Adipose tissue (tissue), 3 donors: Measurements from ENCODE around the gene MARK4. TPM values are rescaled to one million over a fixed set of nuclear protein-coding genes. Genes with fewer than 3 reads are reported as not detected.
"Not testable (repeated sequence)": the region's sequence is repeated elsewhere in the genome, so short reads cannot be mapped to it uniquely, and the experiment has no call there.

Experiments
- H3K27ac ChIP-seq: one replicate; pipeline ENCODE4 v1.5.1; 2013; ENCODE audit warnings: low read depth, low read length
- WGBS, 3 donors: extraction: QIAGEN DNeasy Blood & Tissue Kit; methylation state at CpG; one replicate each; pipeline ENCODE4 v1.1.7; 2013; 5-methylcytosine and 5-hydroxymethylcytosine counted together
- polyA plus RNA-seq, 3 donors: library from polyadenylated mRNA; stranded (reverse); fragments of 200-250 nt; gene quantifications; one replicate each; pipeline ENCODE4 v1.2.3, GENCODE V29; 2013
- donor health status: healthy with polysubstance abuse.
- donor health status: Bipolar disorder and iron deficiency.
- donor health status: healthy.

The MARK4 gene
- polyA plus RNA-seq, 3 donors, result 10.8 to 18.7 (median 14.7) TPM

- WGBS, 3 donors, result 59 to 68% (median 63%) methylated on average over 21 of the region's 21 CpGs
- no peak overlapping the region for H3K27ac ChIP-seq
These were observed 64.2 kb downstream of the MARK4 start for GRCh38 chr19:45315304-45315703.

- WGBS, 3 donors, result 80 to 89% (median 83%) methylated on average over 12 of the region's 12 CpGs
- no peak overlapping the region for H3K27ac ChIP-seq
These were observed 70.1 kb downstream of the MARK4 start for GRCh38 chr19:45320997-45321775.

DNA sequence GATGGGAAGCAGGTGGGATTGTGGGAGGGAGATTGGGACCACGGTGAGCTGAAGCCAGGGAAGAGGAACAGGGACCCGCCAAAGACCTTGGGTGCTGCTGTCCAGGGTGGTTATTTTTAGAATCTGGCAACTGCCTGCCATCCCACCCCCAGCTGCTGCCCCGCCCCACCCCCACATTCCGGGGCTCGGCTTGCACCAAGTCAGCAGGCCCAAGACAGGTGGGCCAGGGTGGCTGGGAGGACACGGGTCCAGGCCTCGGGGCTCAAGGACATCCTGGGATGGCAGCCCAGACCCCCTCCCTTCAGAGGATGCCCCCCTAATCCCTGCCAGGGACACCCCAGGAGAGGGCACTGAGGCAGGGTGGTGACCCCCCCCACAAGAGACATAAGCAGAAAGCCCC, 70.8 kb downstream of the MARK4 start:
- no peak overlapping the region for H3K27ac ChIP-seq
- 38 to 56% (median 49%) methylated on average over 5 to 7 of the region's 7 CpGs for WGBS, 3 donors

GRCh38 chr19:45322311-45322710, 71.2 kb downstream of the MARK4 start:
- WGBS, 3 donors, result 52 to 60% (median 53%) methylated on average over 11 of the region's 11 CpGs
- H3K27ac ChIP-seq, result no peak overlapping the region

DNA sequence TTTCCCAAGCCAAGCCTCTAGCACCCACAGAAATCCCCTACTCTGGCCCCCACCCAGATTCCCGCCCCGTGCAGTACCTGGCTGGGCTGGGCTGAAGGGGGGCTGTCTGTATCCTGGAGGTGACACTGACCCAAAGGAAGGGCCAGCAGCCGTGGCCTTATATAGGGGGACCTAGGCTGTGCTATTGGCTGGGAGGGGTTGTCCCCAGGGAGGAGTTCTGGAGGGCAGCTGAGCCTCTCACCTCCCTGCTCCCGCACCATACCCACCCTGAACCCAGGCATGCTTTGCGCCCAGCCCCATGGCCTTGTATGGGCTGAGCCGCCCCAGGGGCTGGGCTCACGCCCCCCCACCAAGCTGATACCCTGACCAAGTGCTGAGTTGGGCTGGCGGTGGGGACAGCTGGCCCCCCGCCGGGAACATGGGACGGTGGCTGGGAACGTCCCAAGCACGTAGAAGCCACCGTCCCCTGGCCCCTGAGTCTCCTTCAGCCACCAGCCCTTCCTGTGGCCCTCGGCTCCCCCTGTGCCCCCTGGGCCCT, 71.7 kb downstream of the MARK4 start, which contains the start of gene CKM:
CKM (minus strand) TSS at position 132 of the 538 bp plus-strand sequence. CDS start 3,162 bp downstream, outside the sequence.
- WGBS, 3 donors, result 40 to 67% (median 45%) methylated on average over 14 to 15 of the region's 15 CpGs
- no peak within 1 kb of the TSS for H3K27ac ChIP-seq

DNA sequence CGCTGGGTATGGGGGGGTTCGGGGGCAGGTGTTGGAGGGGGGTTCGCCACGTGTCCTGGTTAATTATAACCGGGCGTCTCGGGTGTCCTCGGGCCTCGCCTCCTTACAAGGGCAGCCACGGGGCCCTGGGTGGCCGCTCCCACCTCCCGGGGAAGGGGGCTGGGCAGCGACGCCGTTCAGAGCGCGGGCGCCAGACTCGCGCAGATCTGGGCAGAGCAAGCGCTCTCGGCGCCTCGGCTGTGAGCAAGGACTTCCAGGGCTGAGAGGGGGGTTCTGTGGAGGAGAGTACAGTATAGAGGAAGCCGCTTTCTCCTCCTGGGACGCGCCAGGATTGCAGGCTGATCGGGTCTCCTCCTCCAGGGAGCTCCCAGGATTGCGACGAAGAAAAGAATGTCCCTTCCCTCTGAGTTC, 72.6 kb downstream of the MARK4 start:
- WGBS, 3 donors, result 3 to 5% (median 4%) methylated on average over 24 to 30 of the region's 30 CpGs
- no peak overlapping the region for H3K27ac ChIP-seq

- WGBS, 3 donors, result 65 to 68% (median 66%) methylated on average over 11 of the region's 11 CpGs
- no peak overlapping the region for H3K27ac ChIP-seq
These were observed 73.4 kb downstream of the MARK4 start for GRCh38 chr19:45324349-45324907.

- WGBS, 3 donors, result 68 to 78% (median 77%) methylated on average over 13 of the region's 13 CpGs
- H3K27ac ChIP-seq, result no peak overlapping the region
These were observed 76.5 kb downstream of the MARK4 start for GRCh38 chr19:45327404-45328143.

DNA sequence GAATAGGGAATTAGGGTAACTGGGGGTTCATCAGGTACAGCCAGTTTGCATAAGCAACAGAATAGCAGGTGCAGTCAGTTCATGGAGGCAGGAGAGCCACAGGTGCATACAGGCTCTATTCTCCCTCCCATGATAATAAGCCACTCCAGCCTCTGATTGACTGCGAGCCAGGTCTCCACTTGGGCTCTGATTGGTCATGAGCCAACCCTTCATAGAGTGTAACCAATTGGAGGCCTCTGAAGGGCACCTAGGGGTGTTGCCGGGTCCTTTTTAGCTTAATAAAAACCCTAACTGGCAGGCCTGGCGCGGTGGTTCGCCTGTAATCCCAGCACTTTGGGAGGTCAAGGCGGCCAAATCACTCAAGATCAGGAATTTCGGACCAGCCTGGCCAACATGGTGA, 80.3 kb downstream of the MARK4 start:
- WGBS, 3 donors, result 80 to 93% (median 91%) methylated on average over 7 of the region's 7 CpGs
- no peak overlapping the region for H3K27ac ChIP-seq

DNA sequence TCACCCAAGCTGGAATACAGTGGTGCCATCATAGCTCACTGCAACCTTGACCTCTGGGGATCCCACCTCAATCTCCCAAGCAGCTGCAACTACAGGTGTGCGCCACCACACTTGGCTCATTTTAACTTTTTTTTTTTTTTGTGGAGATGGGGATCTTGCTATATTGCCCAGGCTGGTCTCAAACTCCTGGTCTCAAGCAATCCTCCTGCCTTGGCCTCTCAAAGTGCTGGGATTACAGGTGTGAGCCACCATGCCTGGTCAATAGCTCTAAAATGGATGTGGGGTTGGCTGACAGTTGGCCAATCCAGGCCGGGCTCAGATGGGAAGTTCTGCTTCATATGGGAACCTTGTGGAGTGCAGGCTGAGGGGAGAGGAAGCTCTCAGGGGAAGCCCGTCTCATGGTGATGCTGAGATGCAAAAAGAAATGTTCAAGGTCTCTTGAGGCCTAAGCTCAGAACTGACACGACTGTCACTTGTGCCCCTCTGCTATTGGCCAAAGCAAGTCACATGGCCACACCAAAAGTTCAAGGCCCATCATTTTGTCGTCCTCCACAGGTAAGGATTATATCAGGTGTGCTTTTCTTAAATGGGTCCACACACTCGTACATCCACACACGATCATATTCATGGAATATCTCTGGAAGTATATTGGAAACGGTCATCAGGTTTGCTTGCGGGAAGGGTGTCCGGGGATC, 82.7 kb downstream of the MARK4 start:
- no peak overlapping the region for H3K27ac ChIP-seq
- 76 to 85% (median 79%) methylated on average over 10 of the region's 10 CpGs for WGBS, 3 donors

- WGBS, 3 donors, result 77 to 95% (median 87%) methylated on average over 4 of the region's 4 CpGs
- not testable (repeated sequence) for H3K27ac ChIP-seq
These were observed 83.8 kb downstream of the MARK4 start for GRCh38 chr19:45334881-45335280.

DNA sequence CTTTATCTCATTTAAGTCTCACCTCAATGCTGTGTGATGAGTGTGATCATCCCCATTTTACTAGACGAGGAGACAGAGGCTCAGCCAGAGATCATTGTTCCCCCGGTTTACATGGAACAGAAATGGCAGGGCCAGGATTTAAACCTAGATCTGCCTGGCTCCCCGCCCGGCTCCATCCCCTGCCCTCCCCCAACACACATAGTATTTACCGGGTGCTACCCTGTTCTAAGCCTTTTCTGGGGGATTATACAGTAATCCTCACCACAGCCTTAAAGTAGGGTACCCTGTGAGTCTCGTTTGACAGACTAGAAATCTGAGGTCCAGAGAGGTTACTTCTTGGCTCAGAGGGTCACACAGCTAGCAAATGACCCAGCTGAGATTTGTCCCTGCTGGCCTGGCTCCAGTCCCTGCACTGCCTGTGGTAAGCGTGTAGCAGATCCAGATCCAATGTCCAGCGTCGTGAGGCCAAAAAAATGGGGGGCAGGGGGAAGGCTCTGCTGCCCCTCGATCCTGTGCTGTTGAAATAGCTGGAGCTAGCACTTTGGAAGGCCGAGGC, 85.7 kb downstream of the MARK4 start:
- WGBS, 3 donors, result 60 to 67% (median 63%) methylated on average over 11 of the region's 11 CpGs
- H3K27ac ChIP-seq, result no peak overlapping the region

DNA sequence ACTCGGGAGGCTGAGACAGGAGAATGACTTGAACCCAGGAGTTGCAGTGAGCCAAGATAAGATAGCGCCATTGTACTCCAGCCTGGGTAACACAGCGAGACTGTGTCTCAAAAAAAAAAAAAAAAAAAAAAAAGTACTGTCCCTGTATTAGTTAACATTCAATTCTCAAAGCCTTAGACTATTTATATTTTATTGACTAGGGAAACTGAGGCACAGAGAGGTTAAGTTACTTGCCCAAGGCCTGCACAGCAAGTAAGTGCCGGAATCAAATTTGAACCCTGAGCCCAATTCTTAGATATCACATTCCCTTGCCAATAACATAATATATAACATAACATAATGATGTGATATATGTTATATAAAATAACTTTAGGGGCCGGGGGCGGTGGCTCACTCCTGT, 88.6 kb downstream of the MARK4 start:
- 77 to 90% (median 83%) methylated on average over 6 of the region's 6 CpGs for WGBS, 3 donors
- no peak overlapping the region for H3K27ac ChIP-seq

- 10 to 12% (median 11%) methylated on average over 49 to 50 of the region's 50 CpGs for WGBS, 3 donors
- no peak within 1 kb of the TSS for H3K27ac ChIP-seq
These were observed 89.3 kb downstream of the MARK4 start, which contains the start of gene KLC3 for GRCh38 chr19:45340232-45340898. Gene KLC3 (plus strand): TSS chr19:45340750. CDS start chr19:45345542, 4,792 bp downstream.

- WGBS, 3 donors, result 7 to 18% (median 16%) methylated on average over 19 to 25 of the region's 25 CpGs
These were observed 89.9 kb downstream of the MARK4 start for GRCh38 chr19:45340899-45341453.

GRCh38 chr19:45342911-45343310, 91.8 kb downstream of the MARK4 start:
- H3K27ac ChIP-seq, result no peak overlapping the region
- WGBS, 3 donors, result 77 to 80% (median 77%) methylated on average over 13 of the region's 13 CpGs

More at GRCh38 chr19:45340899-45341453, 89.9 kb downstream of the MARK4 start:
- H3K27ac ChIP-seq, result no peak overlapping the region
